ENCODE results near the gene TAP1.

The TAP1 gene

DNA sequence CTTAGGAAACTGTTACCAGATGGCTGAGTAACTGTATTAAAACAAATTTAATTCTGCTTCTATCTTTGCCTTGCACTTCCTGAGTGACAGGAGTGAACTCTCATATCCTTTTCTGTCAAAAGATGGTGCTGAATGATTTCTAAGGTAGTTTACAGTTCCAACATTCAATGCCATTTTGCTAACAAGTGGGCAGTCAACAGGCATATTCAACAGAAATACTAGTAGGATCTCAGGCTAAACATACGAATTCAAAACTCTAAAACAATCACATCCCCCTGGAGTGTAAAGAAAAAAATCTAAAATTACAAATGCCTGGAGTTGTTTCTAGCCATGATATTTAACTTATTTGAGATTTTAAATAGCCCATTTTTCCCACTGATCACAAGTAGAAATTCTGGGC lies 7.2 kb upstream of the TAP1 start:
- DNase-seq (ENCODE audit: low read depth in 2 of 2), result no peak

DNA sequence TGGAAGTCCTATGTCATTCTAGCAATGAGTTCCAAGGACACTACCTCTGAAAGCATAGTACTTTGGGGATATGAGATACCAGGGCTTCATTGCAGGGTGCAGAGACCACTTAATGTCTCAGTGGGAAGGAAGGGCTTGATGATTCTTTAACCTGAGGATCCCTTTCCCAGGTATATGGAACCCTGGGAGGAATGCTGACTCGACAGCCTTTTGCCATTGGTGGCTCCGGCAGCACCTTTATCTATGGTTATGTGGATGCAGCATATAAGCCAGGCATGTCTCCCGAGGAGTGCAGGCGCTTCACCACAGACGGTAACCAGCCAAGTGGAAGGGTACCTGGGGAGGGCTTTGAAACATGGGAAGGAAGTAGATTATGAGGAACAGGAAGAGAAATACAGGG lies 4.7 kb upstream of the TAP1 start:
- DNase-seq (ENCODE audit: low read depth in 2 of 2), result no peak

DNA sequence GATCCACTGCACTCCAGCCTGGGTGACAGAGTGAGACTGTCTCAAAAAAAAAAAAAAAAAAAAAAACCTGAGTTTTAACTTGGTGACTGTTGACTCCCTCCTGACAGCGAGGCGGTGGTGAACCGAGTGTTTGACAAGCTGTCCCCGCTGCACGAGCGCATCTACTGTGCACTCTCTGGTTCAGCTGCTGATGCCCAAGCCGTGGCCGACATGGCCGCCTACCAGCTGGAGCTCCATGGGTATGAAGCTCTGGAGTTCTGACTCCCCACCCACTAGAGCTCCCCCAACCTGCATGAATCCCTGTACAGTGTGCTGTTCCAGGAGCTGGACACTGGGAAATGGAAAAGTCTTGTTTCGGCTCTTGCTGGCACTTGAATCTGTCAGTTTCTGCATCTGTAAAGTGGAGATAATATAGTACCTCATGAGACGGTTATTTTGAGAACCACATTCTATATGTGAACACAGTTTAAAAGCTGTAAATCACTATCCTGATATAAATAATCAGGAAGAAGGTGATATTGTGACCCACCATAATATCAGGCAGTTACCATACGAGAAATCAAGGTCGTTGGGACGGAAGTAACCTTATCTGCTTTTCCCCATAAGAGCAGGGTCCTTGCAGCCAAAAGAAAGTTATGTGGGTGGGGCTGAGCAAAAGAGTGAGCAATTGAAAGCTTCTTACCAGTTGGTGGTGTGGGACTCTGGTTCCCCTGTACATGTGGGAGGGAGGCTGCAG lies 3.8 kb upstream of the TAP1 start:
- no peak for DNase-seq (ENCODE audit: low read depth in 2 of 2)

DNA sequence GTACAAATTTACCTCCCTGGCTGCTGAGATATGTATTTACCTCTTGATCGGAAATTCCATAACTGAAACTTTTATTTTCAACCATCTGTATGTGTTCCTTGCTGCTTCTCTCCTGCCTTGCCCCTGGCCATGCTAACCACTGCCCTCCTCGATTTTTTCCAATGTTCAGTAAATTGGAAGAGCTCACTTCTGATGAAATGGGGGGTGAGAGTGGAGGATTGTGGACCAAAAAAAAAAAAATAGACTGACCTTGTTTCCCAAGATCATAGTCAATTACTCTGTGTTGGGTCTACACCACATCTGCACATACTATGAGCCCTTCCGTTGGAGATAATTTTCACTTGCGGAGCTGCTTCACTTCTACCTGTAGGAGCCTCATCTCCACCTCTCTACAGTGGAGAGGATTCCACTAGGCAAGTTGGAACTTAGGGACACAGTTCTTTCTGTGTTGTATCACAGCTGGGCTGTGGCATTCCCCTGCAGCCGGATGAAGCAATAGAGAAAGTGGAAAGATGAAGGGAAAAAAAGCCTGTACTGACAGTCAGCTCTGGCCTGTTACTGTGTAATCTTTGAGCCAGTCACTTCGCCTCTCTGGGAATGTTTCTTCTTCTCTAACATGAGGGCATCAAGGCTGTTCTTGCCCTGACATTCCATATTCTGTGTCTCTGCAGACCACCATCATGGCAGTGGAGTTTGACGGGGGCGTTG lies 2.1 kb upstream of the TAP1 start:
- DNase-seq (ENCODE audit: low read depth in 2 of 2), result no peak

DNA sequence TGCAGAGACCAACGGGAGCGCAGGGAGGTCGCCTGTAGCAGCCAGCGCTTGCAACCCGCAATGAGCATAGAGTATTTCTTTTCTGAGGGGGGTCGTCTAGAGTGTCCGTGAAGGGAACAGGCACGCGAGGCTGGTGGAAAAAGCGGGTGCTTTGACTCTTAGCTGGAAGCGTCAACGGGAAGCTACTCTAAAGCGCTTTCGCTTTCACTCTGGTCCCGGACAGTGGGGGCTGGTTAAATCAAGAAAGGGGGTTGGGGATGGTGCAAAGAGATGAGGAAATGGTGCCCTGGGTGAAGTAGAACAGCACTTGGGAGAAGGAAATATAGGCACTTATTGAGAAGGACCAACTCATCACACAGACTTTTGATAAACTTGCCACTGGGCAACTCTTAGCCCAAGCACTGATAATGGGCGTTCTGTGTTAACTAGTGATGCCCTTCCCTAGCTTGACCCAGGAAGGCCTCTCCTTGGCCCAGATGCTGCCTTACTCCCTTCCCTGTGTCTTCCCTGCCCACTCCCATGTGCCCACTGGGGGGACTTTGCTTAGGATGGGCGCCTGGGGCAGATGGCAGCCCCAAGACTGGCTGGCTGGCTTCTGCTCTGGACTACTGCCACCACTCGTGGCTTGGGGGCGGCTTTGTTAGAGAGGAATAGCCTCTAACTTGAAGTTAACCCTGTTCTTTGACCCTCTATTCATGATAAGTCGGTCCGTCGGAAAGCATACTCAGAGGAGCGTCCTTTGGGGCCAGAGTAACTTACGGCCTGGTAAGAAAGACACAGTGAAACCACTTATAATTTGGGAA lies 1.1 kb upstream of the TAP1 start:
- DNase-seq (ENCODE audit: low read depth in 2 of 2), result peak; percentile 59 to 72

DNA sequence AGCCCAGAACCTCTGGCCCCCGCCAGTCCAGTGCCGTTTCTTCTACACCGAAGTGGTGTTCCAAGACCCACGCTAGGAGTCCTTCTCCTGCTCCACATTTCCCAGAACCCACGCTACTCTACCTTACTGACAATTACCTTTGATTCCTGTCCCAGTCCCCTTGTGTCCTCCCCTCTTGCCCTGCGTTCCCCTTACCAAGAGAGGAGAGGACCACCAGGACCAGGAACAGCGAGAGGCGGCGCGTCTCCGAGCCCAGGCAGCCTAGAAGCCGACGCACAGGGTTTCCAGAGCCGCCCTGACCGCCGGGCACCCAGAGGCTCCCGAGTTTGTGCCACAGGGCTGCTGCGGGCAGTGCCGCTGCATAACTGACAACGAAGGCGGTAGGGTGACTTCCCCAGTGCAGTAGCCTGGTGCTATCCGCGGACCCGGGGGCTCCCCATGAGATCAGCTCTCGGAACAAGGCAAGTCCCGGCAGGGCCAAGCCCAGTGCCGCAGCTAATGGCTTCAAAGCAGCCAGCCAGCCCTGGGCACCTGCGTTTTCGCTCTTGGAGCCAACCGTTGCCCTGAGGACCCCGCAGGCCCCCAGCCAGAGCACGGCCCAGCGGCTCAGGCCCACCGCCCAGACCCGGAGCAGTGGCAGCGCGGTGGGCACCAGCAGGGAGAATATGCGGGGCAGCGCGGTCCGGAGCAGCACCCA lies 512 bp downstream of the TAP1 start:
- DNase-seq (ENCODE audit: low read depth in 2 of 2), result peak in 1 of 2 donors; percentile 47

DNA sequence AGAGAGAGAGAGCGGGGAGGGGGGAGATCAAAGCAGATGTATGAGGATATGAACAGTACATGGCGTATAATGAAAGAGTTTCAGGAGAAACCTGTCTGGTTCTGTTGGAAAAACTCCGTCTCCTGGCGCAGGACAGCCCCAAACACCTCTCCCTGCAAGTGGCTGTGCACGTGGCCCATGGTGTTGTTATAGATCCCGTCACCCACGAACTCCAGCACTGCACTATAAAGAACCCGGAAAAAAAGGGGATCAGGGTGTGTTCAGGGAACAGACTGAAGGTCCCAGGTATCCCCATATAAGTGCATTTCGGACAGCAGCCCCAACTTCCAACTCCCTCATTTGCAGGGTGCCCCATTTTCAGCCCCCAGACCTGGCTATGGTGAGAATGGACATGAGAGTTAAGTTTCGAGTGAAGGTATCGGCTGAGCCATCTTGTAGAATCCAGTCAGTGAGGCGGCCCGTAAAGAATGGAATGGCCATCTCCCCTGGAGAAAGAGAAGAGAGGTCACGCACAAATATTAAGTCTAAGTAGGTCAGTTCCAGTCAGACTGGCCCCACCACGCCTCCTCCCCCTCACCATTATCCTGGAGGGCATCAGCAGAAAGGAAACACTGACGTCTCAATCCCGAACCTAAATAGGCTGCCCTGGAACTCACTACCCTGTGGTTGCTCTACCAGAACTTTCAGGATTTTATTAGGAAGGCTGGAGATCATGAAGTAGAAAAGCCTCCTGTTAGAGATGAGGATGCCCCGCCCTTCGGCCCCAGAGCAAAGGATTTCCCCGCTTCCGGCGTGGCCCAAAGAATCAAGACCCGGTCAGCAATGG lies 1.3 kb downstream of the TAP1 start:
- DNase-seq (ENCODE audit: low read depth in 2 of 2), result no peak

DNA sequence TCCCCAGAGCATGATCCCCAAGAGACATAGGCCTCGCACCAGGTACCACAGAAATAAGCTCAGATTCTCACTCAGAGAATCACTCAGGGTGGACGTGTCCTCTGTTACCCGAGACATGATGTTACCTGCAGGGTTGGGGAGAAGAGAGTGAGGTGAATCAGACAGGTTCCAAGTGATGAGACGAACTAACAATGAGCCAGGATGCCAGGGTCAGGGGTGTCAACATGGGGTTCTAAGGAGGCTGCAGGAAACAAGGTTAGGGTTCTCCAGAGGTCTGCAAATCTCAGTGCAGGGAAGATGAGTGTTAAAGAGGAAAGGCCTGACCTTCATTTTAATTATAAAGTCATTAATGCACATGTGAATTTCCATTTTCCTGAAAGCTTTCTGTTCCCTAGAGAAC lies 2.5 kb downstream of the TAP1 start:
- DNase-seq (ENCODE audit: low read depth in 2 of 2), result no peak

DNA sequence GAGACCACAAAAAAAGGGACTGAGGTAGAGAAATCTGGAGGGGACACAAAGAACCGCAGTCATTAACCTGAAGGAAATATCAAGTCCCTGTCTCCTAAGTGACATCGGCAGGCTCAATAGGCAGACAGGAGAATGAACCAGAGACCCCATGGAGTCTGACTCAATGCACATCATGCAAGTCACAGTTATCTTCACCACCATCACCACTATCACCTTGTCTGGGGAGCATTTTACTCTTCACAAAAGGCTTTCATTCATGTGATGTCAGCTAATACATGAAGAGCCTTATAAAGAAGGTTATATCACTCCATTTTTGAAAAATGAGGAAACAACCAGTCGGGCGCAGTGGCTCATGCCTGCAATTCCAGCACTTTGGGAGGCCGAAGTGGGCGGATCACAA lies 4.4 kb downstream of the TAP1 start:
- DNase-seq (ENCODE audit: low read depth in 2 of 2), result no peak

DNA sequence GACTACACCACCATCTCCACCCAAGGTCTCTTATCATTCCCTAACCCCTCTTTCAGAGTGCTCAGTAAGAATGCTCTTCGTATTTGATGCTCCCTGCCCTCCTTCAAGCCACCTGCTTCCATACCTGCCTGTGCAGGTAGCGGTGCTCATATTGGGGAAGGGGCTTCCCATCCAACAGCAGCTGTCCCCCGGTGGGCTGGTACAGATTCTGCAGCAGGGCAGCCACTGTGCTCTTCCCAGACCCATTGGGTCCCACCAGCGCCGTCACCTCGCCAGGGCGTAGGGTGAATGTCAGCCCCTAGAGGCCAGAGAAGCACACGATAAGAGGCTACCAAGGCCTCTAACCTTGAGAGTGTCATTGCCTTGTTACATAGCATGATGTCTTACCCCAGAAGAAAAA lies 5.7 kb downstream of the TAP1 start:
- DNase-seq (ENCODE audit: low read depth in 2 of 2), result no peak

DNA sequence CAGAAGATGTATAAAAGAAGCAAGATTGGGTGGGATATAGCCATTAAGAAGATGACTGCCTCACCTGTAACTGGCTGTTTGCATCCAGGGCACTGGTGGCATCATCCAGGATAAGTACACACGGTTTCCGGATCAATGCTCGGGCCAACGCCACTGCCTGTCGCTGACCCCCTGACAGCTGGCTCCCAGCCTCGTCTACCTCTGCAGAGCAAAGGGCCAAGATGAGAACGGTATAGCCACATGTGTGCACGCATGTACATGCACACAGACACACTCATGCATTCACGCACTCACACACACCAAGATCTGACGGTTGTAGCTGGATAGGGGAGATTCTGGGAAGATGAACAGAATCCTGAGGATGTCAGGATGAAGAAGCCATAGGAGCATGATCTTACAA lies 6.5 kb downstream of the TAP1 start:
- no peak for DNase-seq (ENCODE audit: low read depth in 2 of 2)

DNA sequence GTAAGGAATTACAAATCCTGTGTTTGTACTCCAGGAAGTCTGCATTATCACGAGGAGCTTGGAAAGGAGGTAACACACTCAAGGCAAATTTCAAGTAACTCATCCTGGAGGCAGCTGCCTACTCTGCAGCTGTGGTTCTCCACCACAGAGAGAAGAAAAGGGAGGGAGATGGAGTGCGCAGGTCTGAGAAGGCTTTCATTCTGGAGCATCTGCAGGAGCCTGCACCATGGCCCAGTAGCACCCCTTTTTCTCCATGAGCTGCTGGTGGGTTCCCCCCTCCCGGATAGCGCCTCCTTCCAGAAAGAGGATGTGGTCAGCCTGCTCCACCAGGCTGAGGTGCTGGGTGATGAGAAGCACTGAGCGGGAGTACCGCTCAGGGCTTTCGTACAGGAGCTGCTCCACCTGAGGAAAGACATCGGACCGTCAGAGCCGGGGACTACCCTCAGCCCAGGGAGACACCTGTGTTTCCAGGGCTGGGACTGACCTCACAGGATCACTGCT lies 8.1 kb downstream of the TAP1 start:
- peak in 1 of 2 donors; percentile 33 for DNase-seq (ENCODE audit: low read depth in 2 of 2)

DNA sequence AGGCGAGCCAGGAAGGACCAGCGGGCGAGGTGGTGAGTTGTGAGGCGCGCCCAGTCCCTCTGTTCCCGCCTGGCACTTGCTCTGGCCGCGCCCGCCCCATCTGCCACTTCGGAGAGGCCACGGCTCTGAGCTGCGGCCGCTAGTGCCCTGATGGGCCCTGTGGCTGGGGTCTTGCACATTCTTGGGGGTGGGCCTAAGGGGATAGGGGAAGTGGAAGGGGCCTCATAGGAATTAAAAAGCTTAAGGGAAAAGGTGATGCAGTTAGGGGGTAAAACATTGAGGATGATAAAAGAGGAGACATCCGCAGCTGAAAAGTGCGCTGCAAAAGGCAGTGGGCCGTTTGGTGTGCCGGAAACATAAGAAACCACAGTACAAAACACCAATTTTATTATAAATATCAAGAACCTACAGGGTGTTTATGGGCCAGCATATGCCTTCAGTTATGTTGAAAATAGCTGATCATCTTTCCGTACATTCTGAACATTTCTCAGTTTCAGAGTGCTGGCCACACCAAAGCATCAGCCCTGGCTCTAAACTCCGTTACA lies 8.6 kb downstream of the TAP1 start:
- DNase-seq (ENCODE audit: low read depth in 2 of 2), result no peak

DNA sequence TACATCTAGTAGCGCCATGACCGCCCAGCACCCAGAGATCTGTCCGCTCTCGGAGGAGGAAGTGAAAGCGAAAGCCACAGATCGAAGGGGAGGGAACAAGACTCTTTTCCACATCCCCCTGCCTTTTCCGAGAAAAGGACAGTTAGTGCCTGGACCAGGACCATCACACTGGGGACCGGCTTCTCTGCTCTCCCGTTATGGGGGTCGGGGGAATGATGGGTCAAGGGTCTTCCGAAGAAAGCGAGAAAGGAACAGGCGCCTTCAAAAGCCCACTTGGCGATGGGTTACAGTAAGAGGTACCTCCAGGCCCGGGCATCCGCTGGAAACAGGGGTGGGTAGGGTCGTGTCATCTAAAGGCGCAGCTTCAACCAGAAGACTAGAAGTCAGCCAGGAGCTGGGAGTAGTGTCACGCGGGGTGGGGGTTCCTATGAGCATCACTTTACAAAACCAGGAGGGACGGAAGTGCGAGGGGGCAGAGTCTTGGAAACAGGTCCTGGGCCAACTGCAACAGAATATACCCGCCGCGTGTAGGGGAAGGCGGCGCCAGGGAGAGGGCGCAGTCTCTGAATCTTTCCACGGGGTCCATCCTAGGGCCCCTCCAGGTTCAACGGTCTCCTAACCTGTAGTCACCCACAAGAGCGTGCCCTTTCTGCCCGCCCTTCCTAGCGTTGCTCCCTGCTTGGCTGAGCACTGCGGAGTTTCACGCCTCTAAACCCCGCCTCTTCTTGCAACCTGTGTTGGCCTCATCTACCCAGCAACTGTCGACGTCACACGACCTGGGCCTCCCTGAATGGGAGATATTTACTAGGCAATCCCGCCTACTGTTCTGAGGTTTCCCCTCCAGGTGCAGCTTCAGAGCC lies 9.3 kb downstream of the TAP1 start, which contains the start of gene PSMB8:
Gene PSMB8, minus strand, starts transcription at position 69 of the 860 bp plus-strand sequence. Its CDS starts 51 bp downstream, at position 18.
- DNase-seq (ENCODE audit: low read depth in 2 of 2), result peak; percentile 95 to 99

DNA sequence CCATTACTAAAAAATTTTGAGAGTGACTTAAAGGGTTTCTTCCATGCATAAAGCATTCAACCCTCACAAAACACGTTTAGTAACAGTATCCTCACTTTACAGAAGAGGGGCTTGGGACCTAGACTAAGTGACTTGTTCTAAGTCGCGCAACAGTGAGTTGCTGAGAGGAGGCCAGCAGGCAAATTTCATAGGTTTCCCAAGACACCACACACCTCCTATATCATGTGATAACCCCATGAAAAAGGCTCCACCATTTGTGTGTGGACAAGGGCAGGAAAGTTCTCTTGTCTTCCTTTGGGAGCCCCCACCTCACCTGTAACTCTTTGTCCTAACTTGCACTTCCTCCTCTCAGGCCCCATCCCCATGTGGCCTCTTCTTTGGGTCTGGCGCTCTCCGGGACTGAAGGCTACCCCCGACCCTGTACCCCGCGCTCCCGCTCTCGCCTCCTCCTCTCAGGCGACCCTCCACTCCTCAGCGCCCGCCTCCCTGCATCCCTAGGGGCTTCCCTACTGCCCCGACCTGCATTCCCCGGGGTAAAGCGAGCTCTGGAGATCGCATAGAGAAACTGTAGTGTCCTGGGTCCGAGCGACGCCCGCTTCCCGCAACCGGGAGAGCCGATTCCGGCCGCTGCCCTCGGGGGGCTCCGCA lies 10.0 kb downstream of the TAP1 start:
- no peak for DNase-seq (ENCODE audit: low read depth in 2 of 2)

DNA sequence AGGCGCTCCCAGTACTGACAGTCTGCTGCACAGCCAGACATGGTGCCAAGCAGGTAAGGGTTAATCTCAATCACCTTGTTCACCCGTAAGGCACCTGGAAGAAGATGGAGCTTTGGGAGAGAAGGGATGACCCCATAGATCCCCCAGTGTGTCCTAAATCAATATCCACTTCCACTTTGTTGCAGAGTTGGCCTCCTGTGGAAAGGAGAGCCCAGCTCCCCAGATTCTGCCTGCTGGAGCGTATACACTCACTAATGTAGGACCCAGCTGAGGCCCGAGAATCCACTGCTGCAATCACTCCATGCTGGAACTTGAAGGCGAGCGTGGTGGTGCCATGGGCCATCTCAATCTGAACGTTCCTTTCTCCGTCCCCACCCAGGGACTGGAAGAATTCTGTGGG lies 10.8 kb downstream of the TAP1 start:
- DNase-seq (ENCODE audit: low read depth in 2 of 2), result no peak

DNA sequence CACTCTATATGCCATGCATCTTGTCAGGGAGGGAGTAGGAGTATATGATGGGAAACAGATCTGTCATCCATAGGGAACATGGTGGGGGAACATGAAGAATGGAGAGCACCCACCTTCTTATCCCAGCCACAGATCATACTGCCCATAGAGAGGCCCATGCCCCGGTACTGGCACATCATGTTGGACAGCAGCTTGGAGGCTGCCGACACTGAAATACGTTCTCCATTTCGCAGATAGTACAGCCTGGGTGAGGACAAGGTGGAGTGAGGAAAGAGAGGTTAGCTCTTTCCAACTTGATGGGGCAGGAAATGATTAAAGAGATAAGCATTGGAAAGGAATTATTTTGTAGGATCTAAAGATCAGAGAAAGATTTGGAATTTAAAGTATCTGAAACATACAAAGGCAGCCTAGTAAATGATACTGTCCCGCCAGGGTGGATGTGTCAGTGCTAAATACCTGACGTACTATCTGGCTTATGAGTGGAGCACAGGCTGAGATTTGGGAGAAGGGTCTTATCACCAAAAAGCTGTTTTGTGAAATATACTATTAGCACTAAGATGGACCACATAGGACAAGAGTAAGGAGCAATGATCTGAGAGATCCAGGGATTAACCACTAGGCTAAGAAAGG lies 11.4 kb downstream of the TAP1 start:
- no peak for DNase-seq (ENCODE audit: low read depth in 2 of 2)

DNA sequence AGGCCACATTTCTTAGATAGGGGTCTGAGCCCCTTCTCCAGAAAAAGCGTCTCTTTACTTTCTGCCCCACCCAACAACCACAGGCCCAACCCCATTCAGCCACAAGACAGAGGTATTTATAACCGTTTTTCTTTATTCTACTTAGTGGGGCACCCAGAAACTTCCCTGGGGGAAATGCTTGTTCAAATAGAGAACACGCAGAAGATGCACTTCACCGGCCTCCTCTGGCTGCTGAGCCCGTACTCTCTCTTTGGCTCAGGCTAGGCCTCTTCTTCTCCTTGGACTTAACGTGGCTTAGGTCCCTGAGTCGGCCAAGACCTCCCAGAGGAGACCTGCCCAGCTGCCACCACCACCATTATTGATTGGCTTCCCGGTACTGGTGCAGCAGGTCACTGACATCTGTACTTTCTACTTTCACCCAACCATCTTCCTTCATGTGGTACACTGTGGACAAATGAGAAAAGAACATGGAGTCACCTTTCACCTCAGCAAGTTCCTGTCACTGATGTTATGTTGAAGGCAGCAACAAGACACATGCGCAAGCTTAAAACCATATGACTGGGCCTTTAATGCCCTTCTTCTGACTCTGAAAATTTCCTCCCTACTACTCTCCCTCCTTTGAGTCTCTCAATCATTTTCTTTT lies 12.8 kb downstream of the TAP1 start:
- DNase-seq (ENCODE audit: low read depth in 2 of 2), result no peak
